ENCODE measurements around the gene PTPN14.
"Not testable (repeated sequence)": the region's sequence is repeated elsewhere in the genome, so short reads cannot be mapped to it uniquely, and the experiment has no call there.

Gene PTPN14

GRCh38 chr1:214541693-214542092 lies 9.7 kb downstream of the PTPN14 start:
- no peak for DNase-seq (ENCODE audit: low read depth)

- no peak for DNase-seq (ENCODE audit: low read depth)
These were observed 10.2 kb downstream of the PTPN14 start for GRCh38 chr1:214541206-214541605.

- DNase-seq (ENCODE audit: low read depth): no peak
These were observed 11.1 kb downstream of the PTPN14 start for GRCh38 chr1:214540324-214540723.

- DNase-seq (ENCODE audit: low read depth): no peak
These were observed 12.9 kb downstream of the PTPN14 start for GRCh38 chr1:214538496-214538895.

GRCh38 chr1:214537872-214538473 lies 13.4 kb downstream of the PTPN14 start:
- no peak for DNase-seq (ENCODE audit: low read depth)

- no peak for DNase-seq (ENCODE audit: low read depth)
These were observed 14.2 kb downstream of the PTPN14 start for GRCh38 chr1:214537219-214537618.

GRCh38 chr1:214532070-214532469 lies 19.3 kb downstream of the PTPN14 start:
- DNase-seq (ENCODE audit: low read depth): no peak

GRCh38 chr1:214525535-214526019 lies 25.8 kb downstream of the PTPN14 start:
- no peak for DNase-seq (ENCODE audit: low read depth)

- no peak for DNase-seq (ENCODE audit: low read depth)
These were observed 26.6 kb downstream of the PTPN14 start for GRCh38 chr1:214524824-214525223.

- DNase-seq (ENCODE audit: low read depth): no peak
These were observed 28.1 kb downstream of the PTPN14 start for GRCh38 chr1:214523124-214523824.

- not testable (repeated sequence) for DNase-seq (ENCODE audit: low read depth)
These were observed 29.9 kb downstream of the PTPN14 start for GRCh38 chr1:214521458-214521857.

GRCh38 chr1:214520544-214521165 lies 30.7 kb downstream of the PTPN14 start:
- DNase-seq (ENCODE audit: low read depth): no peak

- no peak for DNase-seq (ENCODE audit: low read depth)
These were observed 33.0 kb downstream of the PTPN14 start for GRCh38 chr1:214518361-214518760.

- no peak for DNase-seq (ENCODE audit: low read depth)
These were observed 34.7 kb downstream of the PTPN14 start for GRCh38 chr1:214516434-214517326.

- no peak for DNase-seq (ENCODE audit: low read depth)
These were observed 35.6 kb downstream of the PTPN14 start for GRCh38 chr1:214515544-214516433.

- no peak for DNase-seq (ENCODE audit: low read depth)
These were observed 36.5 kb downstream of the PTPN14 start for GRCh38 chr1:214514819-214515383.

GRCh38 chr1:214514032-214514818 lies 37.2 kb downstream of the PTPN14 start:
- no peak for DNase-seq (ENCODE audit: low read depth)

- no peak for DNase-seq (ENCODE audit: low read depth)
These were observed 38.0 kb downstream of the PTPN14 start for GRCh38 chr1:214513394-214513793.

- no peak for DNase-seq (ENCODE audit: low read depth)
These were observed 39.8 kb downstream of the PTPN14 start for GRCh38 chr1:214511639-214511998.

Data from T follicular helper cell (primary cell).